Adrenal gland (tissue), 5 donors: ENCODE results near the gene POTEF.
"Not testable (repeated sequence)": the region's sequence is repeated elsewhere in the genome, so short reads cannot be mapped to it uniquely, and the experiment has no call there.

ENCODE experiments used
- POLR2A ChIP-seq, 2 donors: fragments of 450-650 bp; IDR thresholded peaks; one replicate each; pipeline ENCODE4 v1.6.1; 2017; ENCODE audit warnings: antibody characterized with exemption in 2 of 2, mild to moderate bottlenecking in 2 of 2, moderate library complexity in 1 of 2
- TF ChIP-seq, protein P1 (sequence below), 6 experiments: fragments of 450-650 bp in 4 of 6; fragments of 200-600 bp in 2 of 6; sonication (generic) in 1 of 6; IDR thresholded peaks; 1 replicate in 5 of 6; 2 replicates in 1 of 6; pipeline versions ENCODE4 v1.5.1 to v1.8.0; 2016 to 2021; ENCODE audit warnings: antibody characterized with exemption in 6 of 6, mild to moderate bottlenecking in 2 of 6, moderate library complexity in 1 of 6
- donor health status: DM: no; HTN: no; CAD: no.

DNA sequence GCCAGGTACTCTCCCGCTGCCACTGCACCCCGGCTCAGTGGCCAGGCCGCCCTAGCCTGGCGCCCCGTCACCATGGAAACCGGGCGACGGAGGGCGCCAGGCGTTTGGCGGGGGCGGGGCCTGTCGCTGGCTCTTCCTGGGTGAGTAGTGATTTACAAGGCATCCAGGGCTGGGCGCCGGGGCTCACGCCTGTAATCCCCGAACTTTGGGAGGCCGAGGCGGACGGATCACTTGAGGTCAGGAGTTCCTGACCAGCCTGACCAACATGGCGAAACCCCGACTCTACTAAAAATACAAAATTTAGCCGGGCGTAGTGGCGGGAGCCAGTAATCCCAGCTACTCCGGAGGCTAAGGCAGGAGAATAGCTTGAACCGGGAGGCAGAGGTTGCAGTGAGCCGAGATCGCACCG, 16.0 kb upstream of the POTEF start, which contains the start of gene CCDC74B:
- TF ChIP-seq, protein P1, sequence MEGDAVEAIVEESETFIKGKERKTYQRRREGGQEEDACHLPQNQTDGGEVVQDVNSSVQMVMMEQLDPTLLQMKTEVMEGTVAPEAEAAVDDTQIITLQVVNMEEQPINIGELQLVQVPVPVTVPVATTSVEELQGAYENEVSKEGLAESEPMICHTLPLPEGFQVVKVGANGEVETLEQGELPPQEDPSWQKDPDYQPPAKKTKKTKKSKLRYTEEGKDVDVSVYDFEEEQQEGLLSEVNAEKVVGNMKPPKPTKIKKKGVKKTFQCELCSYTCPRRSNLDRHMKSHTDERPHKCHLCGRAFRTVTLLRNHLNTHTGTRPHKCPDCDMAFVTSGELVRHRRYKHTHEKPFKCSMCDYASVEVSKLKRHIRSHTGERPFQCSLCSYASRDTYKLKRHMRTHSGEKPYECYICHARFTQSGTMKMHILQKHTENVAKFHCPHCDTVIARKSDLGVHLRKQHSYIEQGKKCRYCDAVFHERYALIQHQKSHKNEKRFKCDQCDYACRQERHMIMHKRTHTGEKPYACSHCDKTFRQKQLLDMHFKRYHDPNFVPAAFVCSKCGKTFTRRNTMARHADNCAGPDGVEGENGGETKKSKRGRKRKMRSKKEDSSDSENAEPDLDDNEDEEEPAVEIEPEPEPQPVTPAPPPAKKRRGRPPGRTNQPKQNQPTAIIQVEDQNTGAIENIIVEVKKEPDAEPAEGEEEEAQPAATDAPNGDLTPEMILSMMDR (IDR thresholded peaks at IDR 0.05), result not testable (repeated sequence)
- not testable (repeated sequence) for TF ChIP-seq POLR2A (IDR thresholded peaks at IDR 0.05)
